ENCODE data around the gene HLCS. TPM values are rescaled to one million over a fixed set of nuclear protein-coding genes. Genes with fewer than 3 reads are reported as not detected.

The HLCS gene
- total RNA-seq, 3 donors from 2014 or later, result 19.5 to 26.2 (median 20.3) TPM

DNA sequence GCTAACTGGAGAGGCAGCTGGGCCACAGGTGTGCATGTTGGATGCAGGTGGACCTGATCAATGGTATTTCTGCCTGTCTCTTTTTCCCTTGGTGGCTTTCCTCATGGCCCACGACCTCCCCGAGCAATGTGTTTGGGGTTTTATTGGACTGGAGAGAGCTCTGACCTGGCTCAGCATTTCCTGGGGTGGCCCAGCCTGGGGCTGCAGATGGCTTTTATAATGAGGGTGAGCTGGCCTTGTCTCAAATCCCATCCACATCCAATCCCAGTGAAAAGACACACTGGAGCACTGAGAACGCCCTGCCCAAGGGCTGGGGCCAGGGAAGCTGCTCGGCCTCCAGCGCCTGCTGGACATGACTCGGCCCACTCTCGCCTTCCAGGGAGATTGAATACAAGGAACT is 223.5 kb downstream of the HLCS start:
- H3K36me3 ChIP-seq, result no peaks in the 10 kb centered on the region
- intact Hi-C loops (cut with DNase I; ENCODE audit: low total_unique reads), result loop anchor here (10.0 kb wide), 1 partner anchor 238 kb away; no protein-coding TSS in a partner anchor
- no peak overlapping the region for H3K4me3 ChIP-seq
- peaks cover 0 to under 1% of the 10 kb centered on the region in 2 donors for H3K27me3 ChIP-seq
- no peak for TF ChIP-seq CTCF (IDR thresholded peaks at IDR 0.05)
- no peak for TF ChIP-seq POLR2AphosphoS5 (IDR thresholded peaks at IDR 0.05)
- TF ChIP-seq POLR2A (IDR thresholded peaks at IDR 0.05), result no peak
- no peak overlapping the region for H3K27ac ChIP-seq
- DNase-seq (ENCODE audit: low spot score in 2 of 2), result no peak
- H3K9me3 ChIP-seq, result no peaks in the 10 kb centered on the region
- no peaks in the 10 kb centered on the region for H3K4me1 ChIP-seq

- intact Hi-C loops (cut with DNase I; ENCODE audit: low total_unique reads), result loop anchor here (10.0 kb wide), 1 partner anchor 237 kb away; no protein-coding TSS in a partner anchor
These were observed 225.0 kb downstream of the HLCS start for GRCh38 chr21:36741506-36741905.

GRCh38 chr21:36738489-36739126 is 227.9 kb downstream of the HLCS start:
- Histone ChIP-seq H3K27ac (no peak overlapping the region), H3K9me3 (peaks cover 0 to 6% of the 10 kb centered on the region in 2 donors), H3K36me3 (no peaks in the 10 kb centered on the region), H3K4me1 (no peaks in the 10 kb centered on the region), H3K4me3 (no peak overlapping the region), H3K27me3 (peaks cover 0 to 19% of the 10 kb centered on the region in 2 donors)
- intact Hi-C loops (cut with DNase I; ENCODE audit: low total_unique reads), result no loop called here
- TF ChIP-seq POLR2A (IDR thresholded peaks at IDR 0.05) (no peak), CTCF (IDR thresholded peaks at IDR 0.05) (no peak), POLR2AphosphoS5 (IDR thresholded peaks at IDR 0.05) (no peak)
- peak in 1 of 2 donors; percentile 27 for DNase-seq (ENCODE audit: low spot score in 2 of 2)

More at GRCh38 chr21:36741506-36741905, 225.0 kb downstream of the HLCS start:
- TF ChIP-seq POLR2A (IDR thresholded peaks at IDR 0.05) (no peak), CTCF (IDR thresholded peaks at IDR 0.05) (no peak), POLR2AphosphoS5 (IDR thresholded peaks at IDR 0.05) (no peak)
- Histone ChIP-seq H3K27me3 (peaks cover 0 to 6% of the 10 kb centered on the region in 2 donors), H3K4me3 (no peak overlapping the region), H3K4me1 (no peaks in the 10 kb centered on the region), H3K9me3 (no peaks in the 10 kb centered on the region), H3K27ac (no peak overlapping the region), H3K36me3 (no peaks in the 10 kb centered on the region)
- DNase-seq (ENCODE audit: low spot score in 2 of 2), result no peak

DNA sequence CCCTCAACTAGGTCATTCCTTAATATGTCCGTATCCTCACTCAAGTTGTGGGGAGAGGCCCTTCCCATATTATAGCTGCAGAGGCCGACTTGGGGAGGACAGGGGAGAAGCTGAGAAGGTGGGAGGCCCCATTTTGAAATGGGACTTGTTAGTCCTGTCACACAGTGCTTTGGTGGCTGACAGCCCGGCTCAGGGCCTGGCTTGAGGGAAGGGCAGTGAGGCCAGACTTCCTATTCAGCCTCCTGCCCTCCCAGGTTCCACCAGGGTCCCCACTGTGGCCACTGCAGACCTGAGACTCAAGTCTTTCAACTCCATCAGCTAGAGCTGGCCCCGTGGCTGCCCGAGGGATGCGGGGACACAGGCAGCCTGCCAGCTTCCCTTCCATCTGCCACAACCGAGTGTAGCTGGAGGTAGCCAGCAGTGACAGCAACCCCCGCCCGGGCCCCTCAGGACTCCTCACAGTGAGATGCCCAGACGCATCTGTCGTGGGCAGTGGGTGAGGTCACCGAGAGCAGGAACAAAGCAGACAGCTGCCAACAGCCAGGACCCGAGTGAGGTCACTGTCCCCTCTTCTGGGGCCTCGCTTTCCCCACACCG is 230.6 kb downstream of the HLCS start:
- TF ChIP-seq POLR2A (IDR thresholded peaks at IDR 0.05) (no peak), CTCF (IDR thresholded peaks at IDR 0.05) (no peak), POLR2AphosphoS5 (IDR thresholded peaks at IDR 0.05) (no peak)
- Histone ChIP-seq H3K9me3 (peaks cover 0 to 6% of the 10 kb centered on the region in 2 donors), H3K27ac (no peak overlapping the region), H3K4me3 (no peak overlapping the region), H3K36me3 (no peaks in the 10 kb centered on the region), H3K27me3 (peaks cover 0 to 34% of the 10 kb centered on the region in 2 donors), H3K4me1 (no peaks in the 10 kb centered on the region)
- intact Hi-C loops (cut with DNase I; ENCODE audit: low total_unique reads), result no loop called here
- DNase-seq (ENCODE audit: low spot score in 2 of 2), result no peak

GRCh38 chr21:36735201-36735515 is 231.3 kb downstream of the HLCS start:
- Histone ChIP-seq H3K4me1 (no peaks in the 10 kb centered on the region), H3K36me3 (no peaks in the 10 kb centered on the region), H3K27ac (no peak overlapping the region), H3K27me3 (peaks cover 0 to 38% of the 10 kb centered on the region in 2 donors), H3K9me3 (peaks cover 0 to 6% of the 10 kb centered on the region in 2 donors), H3K4me3 (no peak overlapping the region)
- no peak for DNase-seq (ENCODE audit: low spot score in 2 of 2)
- intact Hi-C loops (cut with DNase I; ENCODE audit: low total_unique reads), result no loop called here
- TF ChIP-seq CTCF (IDR thresholded peaks at IDR 0.05) (no peak), POLR2A (IDR thresholded peaks at IDR 0.05) (no peak), POLR2AphosphoS5 (IDR thresholded peaks at IDR 0.05) (no peak)

Measured in breast epithelium (tissue), 4 donors.